HepG2 (cell line): ENCODE measurements around the gene CFAP92. TPM values are rescaled to one million over a fixed set of nuclear protein-coding genes. Genes with fewer than 3 reads are reported as not detected.
A peak's percentile ranks its signal among the peaks of the same experiment; 100 is the strongest.

Experiments used
- ASH2L ChIP-seq: fragments of 300-600, 200-600 bp; sonication (generic); IDR thresholded peaks from 2 replicates; pipeline ENCODE4 v1.7.0; 2017; ENCODE audit warnings: low read depth, mild to moderate bottlenecking, moderate library complexity, mixed read lengths, low read length; ENCODE audit not compliant: insufficient read length
- CENPX ChIP-seq: sonication (generic); formaldehyde crosslinking; IDR thresholded peaks from 2 replicates; pipeline ENCODE4 v1.9.0; 2021; ENCODE audit warnings: mild to moderate bottlenecking, missing genetic modification reagents, moderate library complexity
- FOXO1 ChIP-seq: sonication (generic); formaldehyde crosslinking; IDR thresholded peaks from 2 replicates; pipeline ENCODE4 v1.4.0; 2020; ENCODE audit warnings: missing genetic modification reagents
- IRX3 ChIP-seq: sonication (generic); formaldehyde crosslinking; IDR thresholded peaks from 2 replicates; pipeline ENCODE4 v1.8.1; 2023; ENCODE audit warnings: mild to moderate bottlenecking, low read depth, missing genetic modification reagents, borderline replicate concordance
- ISX ChIP-seq: sonication (generic); formaldehyde crosslinking; conservative IDR thresholded peaks from 2 replicates; pipeline ENCODE4 v1.5.0; 2020; ENCODE audit warnings: missing genetic modification reagents
- KAT7 ChIP-seq: IDR thresholded peaks from 2 replicates; pipeline ENCODE4 v1.6.1; 2018; ENCODE audit warnings: borderline replicate concordance, missing compliant biosample characterization
- MXD4 ChIP-seq: IDR thresholded peaks from 2 replicates; pipeline ENCODE4 v1.6.1; 2016; ENCODE audit warnings: mild to moderate bottlenecking, missing biosample characterization, missing genetic modification reagents
- PHB2 ChIP-seq: fragments of 450-650 bp; IDR thresholded peaks from 2 replicates; pipeline ENCODE4 v1.6.1; 2018; ENCODE audit not compliant: partially characterized antibody
- REPIN1 ChIP-seq: sonication (generic); formaldehyde crosslinking; IDR thresholded peaks from 2 replicates; pipeline ENCODE4 v1.8.0; 2022; ENCODE audit warnings: missing genetic modification reagents, low read depth, mild to moderate bottlenecking, borderline replicate concordance
- RFX1 ChIP-seq: fragments of 450-650 bp; IDR thresholded peaks from 2 replicates; pipeline ENCODE4 v1.6.1; 2017
- SALL2 ChIP-seq: sonication (generic); formaldehyde crosslinking; IDR thresholded peaks from 2 replicates; pipeline ENCODE4 v1.8.1; 2023; ENCODE audit warnings: mild to moderate bottlenecking, missing genetic modification reagents, inconsistent platforms
- STAT5B ChIP-seq: sonication (generic); formaldehyde crosslinking; IDR thresholded peaks from 2 replicates; pipeline ENCODE4 v1.4.0; 2020; ENCODE audit warnings: missing genetic modification reagents
- SYNCRIP ChIP-seq: fragments of 200-400 bp; formaldehyde crosslinking; IDR thresholded peaks from 2 replicates; pipeline ENCODE4 v1.6.1; 2018; ENCODE audit warnings: mild to moderate bottlenecking, low read depth, low read length; ENCODE audit not compliant: insufficient read depth
- WIZ ChIP-seq: sonication (generic); formaldehyde crosslinking; IDR thresholded peaks from 2 replicates; pipeline ENCODE4 v1.5.1; 2020; ENCODE audit warnings: mild to moderate bottlenecking, missing genetic modification reagents
- XBP1 ChIP-seq: sonication (generic); formaldehyde crosslinking; IDR thresholded peaks from 2 replicates; pipeline ENCODE4 v1.5.0; 2020; ENCODE audit warnings: missing genetic modification reagents
- YEATS4 ChIP-seq: sonication (generic); formaldehyde crosslinking; IDR thresholded peaks from 2 replicates; pipeline ENCODE4 v1.4.0; 2020; ENCODE audit warnings: missing genetic modification reagents, borderline replicate concordance
- ZBTB44 ChIP-seq: sonication (generic); formaldehyde crosslinking; IDR thresholded peaks from 2 replicates; pipeline ENCODE4 v1.4.0; 2020; ENCODE audit warnings: missing genetic modification reagents
- ZFP91 ChIP-seq: sonication (generic); formaldehyde crosslinking; IDR thresholded peaks from 2 replicates; pipeline ENCODE4 v1.9.0; 2022; ENCODE audit warnings: missing genetic modification reagents, mild to moderate bottlenecking, borderline replicate concordance
- ZNF362 ChIP-seq: sonication (generic); formaldehyde crosslinking; IDR thresholded peaks from 2 replicates; pipeline ENCODE4 v1.4.0; 2020; ENCODE audit warnings: missing genetic modification reagents, mild to moderate bottlenecking, borderline replicate concordance
- ZNF570 ChIP-seq: sonication (generic); formaldehyde crosslinking; IDR thresholded peaks from 2 replicates; pipeline ENCODE4 v1.4.0; 2020; ENCODE audit warnings: mild to moderate bottlenecking, missing genetic modification reagents, borderline replicate concordance
- ZNF839 ChIP-seq: sonication (generic); formaldehyde crosslinking; IDR thresholded peaks from 2 replicates; pipeline ENCODE4 v1.4.0; 2020; ENCODE audit warnings: missing genetic modification reagents, mild to moderate bottlenecking, borderline replicate concordance
- ZNF883 ChIP-seq: sonication (generic); formaldehyde crosslinking; IDR thresholded peaks from 2 replicates; pipeline ENCODE4 v1.5.1; 2020; ENCODE audit warnings: mild to moderate bottlenecking, missing genetic modification reagents; ENCODE audit errors: not compliant biosample characterization
- polyA plus RNA-seq, 8 experiments: library from polyadenylated mRNA; depleted of rRNA in 3 of 8; stranded (reverse) in 7 of 8; unstranded in 1 of 8; fragments of >200 nt; fragmentation: Illumina TruSeq in 4 of 8; extraction: Trizol in 4 of 8; gene quantifications; 2 replicates each; pipeline versions ENCODE4 v1.2.1 to v1.2.3, GENCODE V29; 2011 to 2016; ENCODE audit warnings: low read depth in 4 of 8, missing spikeins in 1 of 8, mixed read lengths in 1 of 8; ENCODE audit not compliant: insufficient read depth in 1 of 8
- total RNA-seq, 5 experiments: library from RNA; depleted of rRNA; stranded (reverse); fragments of >200 nt; fragmentation: Illumina TruSeq; extraction: Trizol; gene quantifications; 2 replicates each; pipeline ENCODE4 v1.2.3, GENCODE V29; 2016; ENCODE audit warnings: low read depth in 1 of 5
- TF ChIP-seq, protein P1 (sequence below): sonication (generic); formaldehyde crosslinking; IDR thresholded peaks from 2 replicates; pipeline ENCODE4 v1.4.0; 2020; ENCODE audit warnings: mild to moderate bottlenecking, missing genetic modification reagents

Gene CFAP92
- total and polyA plus RNA-seq, 2 of the 13 experiments (the other 11 are each of a cell fraction or from before 2014, with no cell fraction given), result 0.18 to 0.46 TPM

DNA sequence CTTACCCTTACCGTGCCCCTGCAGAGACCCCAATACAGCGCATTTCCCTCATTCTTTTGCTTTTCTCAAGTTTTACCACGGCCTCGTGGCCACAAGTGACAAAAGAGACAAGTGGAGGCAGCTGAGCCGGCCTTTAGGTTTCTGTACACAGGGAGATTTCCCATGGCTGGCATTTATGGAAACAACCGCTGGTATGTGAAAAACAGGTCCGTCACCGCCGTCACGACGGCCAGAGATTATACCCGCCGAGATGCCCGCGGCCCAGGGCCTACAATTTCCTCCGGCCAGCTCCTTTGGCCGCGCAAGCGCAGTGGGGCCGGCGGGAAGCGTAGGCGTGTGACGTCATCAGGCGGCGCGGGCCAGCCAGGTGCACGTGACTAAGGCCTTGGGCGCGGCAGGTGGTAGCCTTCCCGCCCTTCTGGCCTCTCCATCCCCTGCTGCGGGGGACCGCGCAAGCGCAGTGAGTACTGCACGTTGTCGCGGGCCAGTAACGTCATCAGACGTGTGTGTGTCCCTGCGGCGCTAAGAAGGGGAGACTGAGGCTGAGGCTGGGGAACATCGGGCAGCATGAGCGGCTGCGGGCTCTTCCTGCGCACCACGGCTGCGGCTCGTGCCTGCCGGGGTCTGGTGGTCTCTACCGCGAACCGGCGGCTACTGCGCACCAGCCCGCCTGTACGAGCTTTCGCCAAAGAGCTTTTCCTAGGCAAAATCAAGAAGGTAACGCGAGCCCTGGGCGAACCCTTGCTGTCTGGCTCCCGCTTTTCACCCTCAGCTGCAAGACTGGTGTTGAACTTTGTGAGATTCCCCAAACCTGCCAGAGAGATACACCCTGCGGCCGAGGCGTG is 114.5 kb downstream of the CFAP92 start, which contains the start of gene ACAD9 (continued):
- TF ChIP-seq ZFP91 (CRISPR knock-in tag) (peak; percentile 86), ZNF570 (CRISPR knock-in tag) (no peak), ZBTB44 (CRISPR knock-in tag) (peak; percentile 52; the same call in 1 of the 2 replicates), IRX3 (CRISPR knock-in tag) (peak; percentile 79; the same call in 1 of the 2 replicates), WIZ (no peak), STAT5B (CRISPR knock-in tag) (0 out of 2 replicates have a peak, but pooled peaks have one; percentile 75), FOXO1 (CRISPR knock-in tag) (peak; percentile 81), MXD4 (CRISPR knock-in tag) (peak; percentile 94), CENPX (CRISPR knock-in tag) (no peak), ZNF839 (CRISPR knock-in tag) (peak; percentile 76; the same call in 1 of the 2 replicates), RFX1 (no peak), YEATS4 (CRISPR knock-in tag) (peak; percentile 97), KAT7 (no peak; the same call in 1 of the 2 replicates), ASH2L (peak; percentile 80), REPIN1 (peak; percentile 98), PHB2 (no peak), XBP1 (CRISPR knock-in tag) (peak; percentile 61; the same call in 1 of the 2 replicates), ZNF883 (CRISPR knock-in tag) (peak; percentile 86), ZNF362 (no peak; the same call in 1 of the 2 replicates), SALL2 (peak; percentile 78), SYNCRIP (no peak), ISX (CRISPR knock-in tag) (peak; percentile 67)
- TF ChIP-seq, protein P1, sequence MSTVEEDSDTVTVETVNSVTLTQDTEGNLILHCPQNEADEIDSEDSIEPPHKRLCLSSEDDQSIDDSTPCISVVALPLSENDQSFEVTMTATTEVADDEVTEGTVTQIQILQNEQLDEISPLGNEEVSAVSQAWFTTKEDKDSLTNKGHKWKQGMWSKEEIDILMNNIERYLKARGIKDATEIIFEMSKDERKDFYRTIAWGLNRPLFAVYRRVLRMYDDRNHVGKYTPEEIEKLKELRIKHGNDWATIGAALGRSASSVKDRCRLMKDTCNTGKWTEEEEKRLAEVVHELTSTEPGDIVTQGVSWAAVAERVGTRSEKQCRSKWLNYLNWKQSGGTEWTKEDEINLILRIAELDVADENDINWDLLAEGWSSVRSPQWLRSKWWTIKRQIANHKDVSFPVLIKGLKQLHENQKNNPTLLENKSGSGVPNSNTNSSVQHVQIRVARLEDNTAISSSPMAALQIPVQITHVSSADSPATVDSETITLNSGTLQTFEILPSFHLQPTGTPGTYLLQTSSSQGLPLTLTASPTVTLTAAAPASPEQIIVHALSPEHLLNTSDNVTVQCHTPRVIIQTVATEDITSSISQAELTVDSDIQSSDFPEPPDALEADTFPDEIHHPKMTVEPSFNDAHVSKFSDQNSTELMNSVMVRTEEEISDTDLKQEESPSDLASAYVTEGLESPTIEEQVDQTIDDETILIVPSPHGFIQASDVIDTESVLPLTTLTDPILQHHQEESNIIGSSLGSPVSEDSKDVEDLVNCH (CRISPR knock-in tag), result no peak
